Activated T-cell treated with anti-CD3 and anti-CD28 coated beads, Interleukin-2, amount 50 U/mL, for 72 hours (primary cell): ENCODE measurements around the gene CAMK1D. TPM values are rescaled to one million over a fixed set of nuclear protein-coding genes. Genes with fewer than 3 reads are reported as not detected.

Source experiments
- ATAC-seq, 2 donors: fragments of 150-1000 bp; cut with Tn5 transposase; replicated peaks in 1 of 2; 2 replicates each; pipeline ENCODE4 v1.10.0; 2021; ENCODE audit warnings: moderate library complexity in 2 of 2, mild to moderate bottlenecking in 1 of 2
- DNase-seq, 2 donors: peaks; one replicate each; pipeline ENCODE4 v3.0.0; 2021 to 2022; ENCODE audit warnings: mixed read lengths in 1 of 2
- H3K27ac Mint-ChIP-seq: one replicate; pipeline ENCODE4 v1.8.0; 2022; ENCODE audit warnings: mild to moderate bottlenecking, moderate library complexity, mixed read lengths
- H3K27me3 Mint-ChIP-seq: one replicate; pipeline ENCODE4 v1.8.0; 2022; ENCODE audit warnings: low read depth, mixed read lengths
- H3K36me3 Mint-ChIP-seq, 2 donors: one replicate each; pipeline ENCODE4 v1.8.0; 2022; ENCODE audit warnings: mixed read lengths in 2 of 2, mild to moderate bottlenecking in 1 of 2; ENCODE audit not compliant: insufficient read depth in 2 of 2
- H3K4me1 Mint-ChIP-seq: one replicate; pipeline ENCODE4 v1.8.0; 2022; ENCODE audit warnings: low read depth, mixed read lengths
- H3K4me3 Mint-ChIP-seq, 2 donors: one replicate each; pipeline ENCODE4 v1.8.0; 2022; ENCODE audit warnings: mild to moderate bottlenecking in 2 of 2, mixed read lengths in 2 of 2, moderate library complexity in 2 of 2
- H3K9me3 Mint-ChIP-seq, 2 donors: one replicate each; pipeline ENCODE4 v1.8.0; 2022; ENCODE audit warnings: mixed read lengths in 2 of 2
- total RNA-seq, 2 donors: library from RNA; stranded (reverse); gene quantifications; one replicate each; pipeline ENCODE4 v1.2.3, GENCODE V29; 2022

Gene CAMK1D
- total RNA-seq, 2 donors from 2014 or later: 19.9 to 25.3 TPM

DNA sequence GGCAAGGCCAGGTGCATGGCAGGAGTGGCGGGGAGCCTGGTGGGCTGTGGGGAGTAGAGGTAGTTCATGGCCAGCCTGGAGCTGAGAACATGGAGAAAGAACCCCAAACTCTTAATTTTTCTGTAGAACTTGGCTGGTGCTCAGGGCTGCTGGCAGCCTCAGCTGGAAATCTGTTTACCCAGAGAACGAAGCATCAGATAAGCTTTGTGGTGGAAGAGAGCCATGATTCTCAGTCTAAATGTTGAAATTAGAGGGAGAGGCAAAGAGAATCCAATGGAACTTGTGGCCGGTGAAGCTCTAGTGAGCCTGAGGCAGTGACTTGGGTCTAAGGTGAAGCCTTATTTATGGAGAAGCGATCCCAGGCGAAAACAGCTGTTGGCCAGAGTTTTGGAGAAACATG is 525.8 kb downstream of the CAMK1D start:
- no peak overlapping the region for H3K4me3 Mint-ChIP-seq
- H3K27me3 Mint-ChIP-seq: no peaks in the 10 kb centered on the region
- no peak overlapping the region for H3K27ac Mint-ChIP-seq
- ATAC-seq (no peak), DNase-seq (no peak)
- no peaks in the 10 kb centered on the region for H3K4me1 Mint-ChIP-seq
- H3K36me3 Mint-ChIP-seq: no peaks in the 10 kb centered on the region
- peaks cover 0 to 3% of the 10 kb centered on the region in 2 donors for H3K9me3 Mint-ChIP-seq

DNA sequence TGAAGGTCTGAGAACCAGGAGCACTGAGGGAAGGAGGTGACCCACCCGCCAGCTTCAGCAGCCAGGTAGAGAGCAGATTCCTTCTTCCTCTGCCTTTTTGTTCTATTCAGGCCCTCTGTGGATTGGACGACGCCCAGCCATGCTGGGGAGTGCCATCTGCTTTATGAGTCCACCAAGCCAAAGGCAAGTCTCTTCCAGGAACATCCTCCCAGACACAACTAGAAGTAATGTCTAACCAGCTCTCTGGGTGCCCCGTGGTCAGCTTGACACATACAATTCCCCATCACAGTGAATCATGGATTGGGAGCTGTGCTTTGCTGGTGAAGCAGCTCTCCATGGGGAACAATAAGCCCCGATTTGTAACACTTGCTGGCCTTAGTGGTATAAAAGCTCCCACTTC is 526.9 kb downstream of the CAMK1D start:
- no peaks in the 10 kb centered on the region for H3K27me3 Mint-ChIP-seq
- H3K36me3 Mint-ChIP-seq: no peaks in the 10 kb centered on the region
- H3K4me1 Mint-ChIP-seq: no peaks in the 10 kb centered on the region
- peaks cover 0 to 3% of the 10 kb centered on the region in 2 donors for H3K9me3 Mint-ChIP-seq
- no peak overlapping the region for H3K4me3 Mint-ChIP-seq
- DNase-seq: no peak
- H3K27ac Mint-ChIP-seq: no peak overlapping the region
- no peak for ATAC-seq

DNA sequence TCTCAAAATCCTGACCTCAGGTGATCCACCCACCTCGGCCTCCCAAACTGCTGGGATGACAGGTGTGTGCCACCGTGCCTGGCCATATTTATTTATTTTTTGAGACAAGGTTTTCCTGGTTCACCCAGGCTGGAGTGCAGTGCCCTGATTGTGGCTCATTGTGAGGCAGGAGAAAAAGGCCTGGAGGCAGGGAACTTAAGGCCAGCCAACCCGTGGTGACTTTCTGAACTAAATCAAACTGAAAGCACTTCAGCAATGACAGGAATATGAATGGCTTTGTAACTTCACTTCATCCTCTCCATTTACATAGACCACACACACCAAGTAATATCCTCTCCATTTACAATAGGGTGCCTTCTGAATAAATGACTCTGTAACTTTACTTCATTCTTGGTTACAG is 527.8 kb downstream of the CAMK1D start:
- H3K4me3 Mint-ChIP-seq: no peak overlapping the region
- no peaks in the 10 kb centered on the region for H3K36me3 Mint-ChIP-seq
- H3K9me3 Mint-ChIP-seq: peaks cover 0 to 3% of the 10 kb centered on the region in 2 donors
- no peak overlapping the region for H3K27ac Mint-ChIP-seq
- DNase-seq (no peak), ATAC-seq (no peak)
- peaks cover 4% of the 10 kb centered on the region for H3K27me3 Mint-ChIP-seq
- H3K4me1 Mint-ChIP-seq: no peaks in the 10 kb centered on the region

DNA sequence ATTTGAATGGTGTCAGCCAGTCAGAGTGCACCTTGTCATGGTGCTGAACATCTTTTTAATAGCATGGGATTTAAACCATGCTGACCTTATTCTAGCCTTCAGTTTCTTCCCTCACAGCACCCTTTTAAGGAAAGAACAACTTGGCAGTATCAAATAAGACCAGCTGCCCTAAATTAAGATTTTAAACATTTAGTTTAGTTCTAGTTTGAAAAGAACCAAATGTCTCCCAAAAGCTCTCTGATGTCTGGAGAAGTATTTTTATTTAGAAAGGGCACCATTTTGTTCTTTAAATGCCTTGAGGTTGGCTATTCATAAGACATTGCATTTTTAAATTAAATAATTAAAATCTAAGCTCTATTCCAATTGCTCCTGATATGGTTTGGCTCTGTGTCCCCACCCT is 531.1 kb downstream of the CAMK1D start:
- Mint-ChIP-seq H3K27ac (no peak overlapping the region), H3K4me3 (no peak overlapping the region), H3K4me1 (no peaks in the 10 kb centered on the region), H3K36me3 (peaks cover 2 to 3% of the 10 kb centered on the region in 2 donors), H3K27me3 (peaks cover 19% of the 10 kb centered on the region), H3K9me3 (peaks cover 3% of the 10 kb centered on the region in 2 donors)
- DNase-seq (no peak), ATAC-seq (no peak)

DNA sequence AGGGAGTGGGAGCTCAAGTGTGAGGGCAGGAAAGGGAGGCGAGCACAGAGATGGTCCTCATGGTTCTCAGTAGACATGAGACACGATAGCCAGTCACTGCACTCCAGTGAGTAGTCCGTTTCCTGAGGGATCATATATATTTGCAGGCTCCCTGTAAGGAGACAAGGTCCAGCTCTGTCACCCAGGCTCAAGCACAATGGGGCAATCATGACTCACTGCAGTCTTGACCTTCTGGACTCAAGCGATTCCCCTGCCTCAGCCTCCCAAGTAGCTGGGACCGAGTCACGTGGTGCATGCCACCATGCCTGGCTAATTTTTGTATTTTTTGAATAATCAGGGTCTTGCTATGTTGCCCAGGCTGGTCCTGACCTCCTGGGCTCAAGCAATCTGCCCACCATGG is 535.5 kb downstream of the CAMK1D start:
- H3K9me3 Mint-ChIP-seq: peaks cover 2 to 3% of the 10 kb centered on the region in 2 donors
- no peak overlapping the region for H3K4me3 Mint-ChIP-seq
- no peak overlapping the region for H3K27ac Mint-ChIP-seq
- H3K36me3 Mint-ChIP-seq: peaks cover 2 to 3% of the 10 kb centered on the region in 2 donors
- H3K4me1 Mint-ChIP-seq: no peaks in the 10 kb centered on the region
- DNase-seq (no peak), ATAC-seq (no peak)
- H3K27me3 Mint-ChIP-seq: peaks cover 19% of the 10 kb centered on the region

Other genes starting within 250 kb of the CAMK1D start
- gene SEC61A2, start 219.9 kb upstream of the CAMK1D start, total RNA-seq: 10 to 100 TPM; 20.3 to 20.9 TPM
- gene NUDT5, start 153.7 kb upstream of the CAMK1D start, total RNA-seq: 10 to 100 TPM; 79.3 to 94.7 TPM
- 10 to 100 TPM; 84.6 to 85.4 TPM for gene CDC123, start 153.4 kb upstream of the CAMK1D start, total RNA-seq